ENCODE data around the gene EYA2.
"Not testable (repeated sequence)": the region's sequence is repeated elsewhere in the genome, so short reads cannot be mapped to it uniquely, and the experiment has no call there.

EYA2 gene, protein sequence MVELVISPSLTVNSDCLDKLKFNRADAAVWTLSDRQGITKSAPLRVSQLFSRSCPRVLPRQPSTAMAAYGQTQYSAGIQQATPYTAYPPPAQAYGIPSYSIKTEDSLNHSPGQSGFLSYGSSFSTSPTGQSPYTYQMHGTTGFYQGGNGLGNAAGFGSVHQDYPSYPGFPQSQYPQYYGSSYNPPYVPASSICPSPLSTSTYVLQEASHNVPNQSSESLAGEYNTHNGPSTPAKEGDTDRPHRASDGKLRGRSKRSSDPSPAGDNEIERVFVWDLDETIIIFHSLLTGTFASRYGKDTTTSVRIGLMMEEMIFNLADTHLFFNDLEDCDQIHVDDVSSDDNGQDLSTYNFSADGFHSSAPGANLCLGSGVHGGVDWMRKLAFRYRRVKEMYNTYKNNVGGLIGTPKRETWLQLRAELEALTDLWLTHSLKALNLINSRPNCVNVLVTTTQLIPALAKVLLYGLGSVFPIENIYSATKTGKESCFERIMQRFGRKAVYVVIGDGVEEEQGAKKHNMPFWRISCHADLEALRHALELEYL

DNA sequence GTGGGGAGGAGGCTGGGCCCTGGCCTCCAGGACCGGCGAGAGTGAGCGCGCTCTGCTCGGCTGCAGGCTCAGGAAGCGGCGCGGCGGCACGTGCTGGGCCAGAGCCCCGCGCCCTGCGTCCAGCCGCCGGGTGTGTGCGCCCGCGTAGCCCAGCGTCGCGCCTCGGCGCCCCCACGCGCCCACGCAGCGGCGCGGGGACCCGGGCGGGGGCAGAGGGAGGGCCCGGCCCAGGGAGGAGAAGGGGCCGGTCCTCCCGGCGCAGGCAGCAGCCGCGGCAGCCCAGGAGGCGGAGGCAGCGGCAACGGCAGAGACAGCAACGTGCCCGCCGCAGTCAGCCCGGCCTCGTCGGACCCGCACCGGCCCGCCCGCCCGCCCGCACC is at the start of gene EYA2:
Gene EYA2 (plus strand): TSS at position 265 of the 380 bp plus-strand sequence. CDS start 95,168 bp downstream, outside the sequence.
- DNase-seq (ENCODE audit: low read depth) = no peak

DNA sequence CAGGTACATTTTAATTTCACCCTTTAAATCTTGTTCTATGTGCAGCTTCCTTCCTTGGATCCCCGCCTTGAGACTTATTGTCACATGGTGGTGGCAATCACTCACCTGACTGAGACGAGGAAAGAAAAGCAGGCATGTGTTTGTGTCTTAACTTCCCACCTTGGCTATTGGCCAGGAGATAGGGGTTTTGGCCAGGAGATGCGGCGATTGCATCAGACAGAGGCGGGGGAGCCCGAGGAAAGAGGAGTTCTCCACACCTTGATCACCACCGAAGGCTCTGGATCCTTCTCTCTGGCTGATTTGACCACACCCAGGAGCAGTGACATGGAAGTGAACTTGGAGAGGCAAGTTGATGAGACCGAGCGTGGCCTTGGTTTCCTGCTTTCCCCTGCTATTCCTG is 49.7 kb upstream of the EYA2 start:
- no peak for DNase-seq (ENCODE audit: low read depth)

DNA sequence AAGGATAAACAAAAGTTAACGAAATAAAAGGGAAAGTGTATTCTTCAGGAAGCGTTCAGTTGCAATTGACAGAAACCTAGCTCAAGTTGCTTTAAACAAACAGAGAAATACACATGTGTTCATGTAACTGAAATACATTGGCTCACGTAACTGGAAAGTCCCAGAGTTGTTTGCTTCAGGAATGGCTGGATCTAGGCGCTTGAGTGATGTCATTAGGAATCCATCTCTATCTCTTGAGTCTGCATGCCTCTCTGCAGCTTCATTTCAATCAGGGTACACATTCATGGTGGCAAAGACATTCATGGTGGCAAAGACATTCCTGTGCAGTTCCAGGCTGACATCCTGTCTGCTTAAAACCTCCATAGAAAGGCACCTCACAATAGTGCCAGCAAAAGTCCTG is 45.4 kb upstream of the EYA2 start:
- DNase-seq (ENCODE audit: low read depth) = no peak

DNA sequence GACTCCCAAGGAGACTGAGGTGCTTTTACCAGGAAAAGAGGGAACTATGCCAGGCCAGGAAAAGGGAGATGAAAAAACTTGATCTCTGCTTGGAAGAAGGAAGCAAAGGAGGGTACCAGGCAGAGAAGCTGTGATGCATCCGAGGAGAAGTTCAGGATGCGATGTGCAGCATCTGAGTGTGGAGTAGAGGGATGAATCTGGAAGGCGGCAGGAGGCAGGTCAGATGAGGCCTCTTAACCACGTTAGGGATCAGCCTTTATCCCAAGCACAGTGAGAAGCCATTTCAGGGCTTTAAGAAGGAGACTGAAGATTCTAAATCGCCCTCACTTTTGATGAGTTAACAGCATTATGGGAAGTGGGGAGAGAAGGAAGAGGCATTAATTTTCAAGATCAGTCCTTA is 44.9 kb upstream of the EYA2 start:
- no peak for DNase-seq (ENCODE audit: low read depth)

DNA sequence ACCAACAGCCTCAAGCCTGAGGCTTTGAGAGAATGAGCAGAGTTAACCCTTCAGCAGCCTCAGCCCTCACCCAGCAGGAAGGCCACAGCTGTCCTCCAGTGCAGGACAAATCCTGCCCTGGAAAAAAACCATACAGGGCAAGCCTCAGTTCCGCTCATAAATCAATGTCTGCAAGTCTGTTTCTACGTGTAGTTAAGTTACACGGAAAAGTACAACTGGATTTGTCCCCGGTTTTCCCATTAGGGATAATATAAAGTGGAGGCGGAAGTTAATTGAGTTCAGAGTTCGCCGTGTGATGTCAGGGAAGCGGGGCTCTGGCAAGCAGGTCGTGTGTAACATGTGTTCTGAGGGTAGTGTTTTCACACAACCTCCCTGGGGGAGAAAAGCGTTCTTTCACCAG is 44.2 kb upstream of the EYA2 start:
- no peak for DNase-seq (ENCODE audit: low read depth)

DNA sequence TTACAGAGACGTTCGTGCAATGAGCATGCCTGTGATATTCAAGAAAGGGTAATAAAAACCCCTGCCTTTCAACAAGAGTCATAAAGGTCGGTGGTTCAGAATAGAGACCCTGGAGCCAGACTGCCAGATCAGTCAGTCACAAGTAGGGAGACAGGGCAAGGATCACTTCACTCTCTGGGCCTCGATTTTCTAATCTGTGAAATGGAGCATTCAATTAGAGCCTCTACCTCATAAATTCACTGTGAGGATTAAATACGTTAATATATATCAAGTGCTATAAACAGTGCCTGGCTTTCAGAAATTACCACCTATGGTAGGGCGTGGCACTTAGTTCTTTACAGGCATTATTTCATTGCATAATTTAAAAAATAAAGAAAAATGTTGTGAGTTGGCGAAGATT is 43.7 kb upstream of the EYA2 start:
- DNase-seq (ENCODE audit: low read depth) = no peak

DNA sequence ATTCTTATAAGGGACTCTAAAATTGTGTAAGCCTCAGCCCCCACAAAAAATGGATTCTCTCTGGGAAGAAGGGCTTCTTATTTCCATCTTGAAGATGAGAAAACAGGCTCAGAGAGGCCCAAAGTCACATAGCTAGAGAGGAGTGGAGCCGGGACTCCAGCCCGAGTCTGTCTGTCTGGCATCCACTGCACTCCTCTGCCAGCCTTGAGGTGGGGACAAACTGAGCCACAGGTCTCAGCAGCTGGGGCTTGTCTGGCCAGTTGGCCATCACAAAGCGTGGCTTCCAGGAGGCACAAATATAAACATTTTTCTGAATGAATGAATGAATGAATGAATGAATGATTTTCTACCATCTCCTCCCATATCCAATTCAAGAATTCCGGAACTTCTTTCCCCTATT is 42.9 kb upstream of the EYA2 start:
- no peak for DNase-seq (ENCODE audit: low read depth)

DNA sequence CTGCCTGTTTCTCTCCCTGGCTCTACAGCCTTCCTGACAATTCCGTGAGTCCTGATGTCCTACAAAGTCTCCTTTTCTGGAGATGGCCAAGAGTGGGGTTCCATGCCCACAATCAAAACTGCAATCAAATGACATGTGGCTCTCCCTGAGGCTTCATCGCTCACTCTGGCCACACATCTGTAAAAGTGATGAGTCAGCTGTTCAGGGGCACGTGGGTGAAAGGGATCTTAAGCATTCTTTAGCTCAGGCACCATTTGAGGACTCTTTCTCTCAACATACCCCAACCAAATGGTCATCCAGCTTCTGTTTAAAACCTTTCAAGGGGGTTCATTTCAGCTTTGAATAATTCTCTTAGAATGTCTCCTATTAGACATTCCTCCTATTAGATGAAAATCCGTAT is 42.3 kb upstream of the EYA2 start:
- DNase-seq (ENCODE audit: low read depth) = no peak

DNA sequence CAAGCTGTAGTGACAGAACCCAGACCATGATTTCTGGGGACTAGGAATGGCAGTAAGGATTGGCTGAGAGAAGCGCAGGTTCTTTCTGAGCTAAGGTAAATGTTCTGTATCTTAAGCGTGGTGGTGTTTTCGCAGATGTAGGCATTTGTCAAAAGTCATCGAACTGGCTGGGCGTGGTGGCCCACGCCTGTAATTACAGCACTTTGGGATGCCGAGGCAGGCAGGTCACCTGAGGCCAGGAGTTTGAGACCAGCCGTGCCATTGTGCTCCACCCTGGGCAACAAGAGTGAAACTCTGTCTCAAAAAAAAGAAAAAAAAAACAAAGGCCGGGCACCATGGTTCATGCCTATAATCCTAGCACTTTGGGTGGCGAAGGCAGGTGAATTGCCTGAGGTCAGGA is 40.7 kb upstream of the EYA2 start:
- DNase-seq (ENCODE audit: low read depth) = no peak

DNA sequence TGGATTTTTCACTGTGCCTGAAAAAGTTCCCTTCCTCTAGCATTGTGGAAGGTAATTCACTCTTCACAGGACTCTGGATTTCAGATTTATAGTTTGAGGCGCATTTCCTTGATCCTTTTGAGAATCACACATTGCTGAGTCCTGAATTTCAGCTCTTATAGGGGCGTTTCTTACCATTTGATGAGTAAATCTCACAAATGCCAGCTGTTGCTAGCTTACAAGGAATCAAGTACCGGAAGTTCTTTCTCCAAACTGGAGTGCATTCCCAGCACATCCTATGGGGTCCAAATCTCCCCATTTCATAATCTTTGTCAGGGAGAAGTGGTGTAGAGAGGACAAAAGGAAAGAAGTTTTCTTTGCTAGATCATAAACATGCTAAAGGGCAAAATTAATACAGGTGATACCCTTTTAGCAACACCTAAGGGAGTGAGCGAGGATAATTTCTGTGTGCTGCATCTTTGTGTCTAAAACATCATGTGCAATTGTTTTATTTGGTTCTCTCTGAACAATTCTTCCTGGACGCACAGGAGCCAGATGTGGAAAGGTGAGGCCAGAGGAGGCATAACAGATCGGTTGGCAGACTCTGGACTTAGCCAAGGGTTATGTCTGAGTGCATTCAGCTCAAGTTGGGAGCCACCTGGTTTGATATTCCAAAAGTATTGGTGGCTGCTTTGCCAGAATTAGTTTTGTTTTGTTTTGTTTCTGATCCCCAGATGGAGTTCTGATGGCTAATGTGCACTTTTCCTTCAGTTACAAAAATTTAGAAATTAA is 37.4 kb upstream of the EYA2 start:
- no peak for DNase-seq (ENCODE audit: low read depth)

DNA sequence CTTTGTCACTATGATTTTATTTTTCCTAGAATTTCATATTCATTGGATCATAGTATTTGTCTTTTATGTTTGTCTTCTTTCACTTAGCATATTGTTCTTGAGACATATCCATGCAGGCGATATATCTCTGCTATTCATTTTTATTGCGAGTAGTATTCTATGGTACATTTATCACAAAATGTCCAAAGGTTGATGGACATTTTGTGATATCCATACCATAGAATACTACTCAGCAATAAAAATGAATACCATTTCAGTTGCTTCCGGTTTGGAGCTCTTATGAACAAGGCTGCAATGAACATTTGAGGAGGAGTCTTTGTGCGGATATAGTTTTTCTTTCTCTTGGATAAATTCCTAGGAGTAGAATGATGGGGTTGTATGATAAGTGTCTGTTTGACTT is 28.8 kb upstream of the EYA2 start:
- DNase-seq (ENCODE audit: low read depth) = no peak

DNA sequence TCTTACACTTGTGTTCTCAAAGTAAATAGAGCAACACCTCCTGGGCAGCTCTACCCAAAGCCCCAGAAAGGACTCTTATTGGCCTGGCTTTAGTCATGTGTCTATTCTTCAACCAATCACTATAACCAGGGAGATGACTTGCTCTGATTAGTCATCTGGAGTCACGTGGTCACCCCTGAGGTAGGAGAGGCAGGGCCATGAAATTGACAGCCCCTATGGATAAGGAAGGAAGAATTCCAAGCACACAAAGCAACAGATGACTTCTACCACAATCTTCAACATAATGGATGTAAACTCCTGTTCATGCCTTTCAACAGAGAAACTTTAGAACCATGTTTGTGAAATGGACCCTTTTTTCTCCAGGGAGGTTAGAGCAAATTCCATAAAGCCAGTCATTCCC is 24.6 kb upstream of the EYA2 start:
- no peak for DNase-seq (ENCODE audit: low read depth)

DNA sequence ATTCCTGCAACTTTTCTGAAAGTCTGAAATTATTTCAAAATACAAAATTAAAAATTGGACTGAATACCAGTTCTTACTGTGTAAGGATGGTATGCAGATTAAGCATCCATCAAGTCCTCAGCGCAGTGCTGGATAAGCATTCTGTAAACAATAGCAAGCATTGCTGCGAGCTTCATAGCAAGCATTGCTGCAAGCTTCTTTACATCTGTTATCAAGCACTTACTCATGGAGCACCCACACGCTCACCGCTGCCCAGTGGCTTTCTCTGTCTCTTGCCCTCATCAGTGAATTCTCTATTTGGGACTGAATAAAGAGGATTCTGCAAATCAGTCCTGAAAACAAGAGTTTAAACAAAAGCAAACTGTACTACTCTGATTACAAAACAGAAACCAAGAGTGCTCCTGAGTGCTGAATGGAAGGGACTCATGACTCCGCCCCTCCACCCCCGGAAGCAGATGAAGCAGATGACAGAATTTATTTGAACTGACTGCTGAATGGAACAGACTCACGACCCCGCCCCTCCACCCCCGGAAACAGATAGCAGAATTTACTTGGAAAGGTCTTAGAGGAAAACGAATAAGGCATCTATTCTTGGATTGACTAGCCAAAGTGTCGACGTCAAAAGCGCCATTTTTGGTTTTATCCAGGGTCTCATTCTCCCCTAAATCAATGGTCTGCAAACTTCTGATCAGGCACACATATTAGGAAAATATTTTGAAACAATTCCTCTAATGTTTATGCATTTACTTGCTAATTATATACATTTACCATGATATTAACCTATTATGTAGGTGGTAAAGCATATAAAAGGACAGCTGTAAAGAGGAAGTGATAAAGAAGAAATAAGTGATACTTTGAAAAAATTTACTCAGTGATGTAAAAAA is 22.1 kb upstream of the EYA2 start:
- no peak for DNase-seq (ENCODE audit: low read depth)

DNA sequence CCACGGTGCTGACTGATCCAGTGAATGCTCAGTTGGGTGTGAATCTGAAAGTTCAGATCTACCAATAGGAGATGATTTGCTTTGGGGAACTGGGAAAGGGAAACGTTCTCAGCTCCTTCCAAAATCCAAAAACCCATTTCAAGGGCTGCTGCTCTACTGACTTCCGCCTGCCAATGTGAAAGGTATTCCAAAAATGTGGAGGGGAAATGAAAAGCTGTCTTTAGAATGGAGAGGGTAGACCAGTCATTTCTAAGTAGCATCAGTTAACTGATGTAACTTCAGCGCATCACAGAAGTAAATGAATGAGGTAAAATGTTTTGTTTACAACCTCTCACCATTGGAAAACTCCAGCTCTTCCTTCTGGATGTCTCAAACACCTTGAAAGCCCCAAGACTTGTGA is 19.6 kb upstream of the EYA2 start:
- no peak for DNase-seq (ENCODE audit: low read depth)

DNA sequence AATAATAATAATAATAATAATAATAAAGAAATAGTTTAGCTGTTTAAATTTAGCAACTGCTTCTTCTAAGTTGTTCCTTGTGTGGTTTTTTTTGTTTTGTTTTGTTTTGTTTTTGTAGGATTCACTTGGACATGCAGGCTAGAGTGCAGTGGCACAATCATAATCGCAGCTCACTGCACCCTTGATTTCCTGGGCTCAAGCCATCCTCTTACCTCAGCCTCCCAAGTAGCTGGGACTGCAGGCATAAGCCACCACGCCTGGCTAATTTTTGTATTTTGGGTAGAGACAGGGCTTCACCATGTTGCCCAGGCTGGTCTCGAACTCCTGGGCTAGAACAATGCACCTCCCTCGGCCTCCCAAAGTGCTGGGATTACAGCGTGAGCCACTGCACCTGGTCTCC is 15.3 kb upstream of the EYA2 start:
- DNase-seq (ENCODE audit: low read depth) = no peak

DNA sequence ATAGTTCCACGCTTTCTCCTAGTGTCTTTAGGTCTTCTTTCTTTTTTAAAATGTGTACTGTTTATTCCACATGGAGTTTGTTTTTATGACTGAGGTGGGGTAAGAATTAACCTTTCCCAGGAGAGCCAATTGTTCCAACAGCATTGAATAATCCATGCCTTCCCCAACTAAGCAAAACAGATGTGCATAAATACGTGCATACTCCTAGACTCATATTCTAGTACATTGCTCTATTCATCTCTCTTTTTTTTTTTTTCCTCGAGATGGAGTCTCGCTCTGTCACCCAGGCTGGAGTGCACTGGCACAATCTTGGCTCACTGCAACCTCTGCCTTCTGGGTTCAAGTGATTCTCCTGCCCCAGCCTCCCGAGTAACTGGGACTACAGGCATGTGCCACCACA is 14.7 kb upstream of the EYA2 start:
- DNase-seq (ENCODE audit: low read depth) = not testable (repeated sequence)

DNA sequence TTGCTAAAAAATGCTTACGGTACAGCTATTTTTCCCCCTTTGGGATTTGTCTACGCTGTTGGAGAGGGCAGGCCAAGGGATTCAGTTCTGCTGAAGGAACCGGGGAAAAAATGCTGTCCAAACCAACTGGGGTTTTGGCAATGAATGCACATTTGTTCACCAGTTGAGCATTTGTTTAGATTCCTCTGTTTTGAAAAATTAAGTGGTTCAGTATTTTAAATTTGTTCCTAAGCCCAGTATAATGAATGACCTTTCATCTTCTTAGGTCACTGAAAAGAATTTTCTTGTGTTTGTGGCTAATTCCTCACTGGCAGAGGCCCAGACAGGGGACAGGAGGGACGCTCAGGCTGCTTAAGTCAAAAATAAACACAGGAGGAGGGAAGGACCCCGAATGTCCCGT is 10.8 kb upstream of the EYA2 start:
- no peak for DNase-seq (ENCODE audit: low read depth)

DNA sequence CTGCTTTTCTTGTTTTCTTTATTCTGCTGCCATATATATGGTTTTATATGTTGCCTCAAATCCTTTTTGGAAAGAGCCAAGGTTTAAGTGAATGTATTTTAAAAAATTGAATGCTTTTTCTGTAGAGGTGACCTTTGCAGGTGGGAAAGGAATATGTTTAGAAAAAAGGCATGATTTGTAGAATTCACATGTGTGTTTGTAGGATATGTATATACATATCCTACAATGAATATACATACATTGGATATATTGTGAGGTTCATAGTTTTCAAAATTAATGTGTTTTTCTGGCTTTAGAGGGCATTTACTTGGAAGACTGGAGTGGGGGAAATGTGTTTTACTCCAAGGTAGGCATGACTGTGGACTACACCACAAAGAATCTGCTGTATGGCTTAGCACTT is 4.0 kb upstream of the EYA2 start:
- no peak for DNase-seq (ENCODE audit: low read depth)

DNA sequence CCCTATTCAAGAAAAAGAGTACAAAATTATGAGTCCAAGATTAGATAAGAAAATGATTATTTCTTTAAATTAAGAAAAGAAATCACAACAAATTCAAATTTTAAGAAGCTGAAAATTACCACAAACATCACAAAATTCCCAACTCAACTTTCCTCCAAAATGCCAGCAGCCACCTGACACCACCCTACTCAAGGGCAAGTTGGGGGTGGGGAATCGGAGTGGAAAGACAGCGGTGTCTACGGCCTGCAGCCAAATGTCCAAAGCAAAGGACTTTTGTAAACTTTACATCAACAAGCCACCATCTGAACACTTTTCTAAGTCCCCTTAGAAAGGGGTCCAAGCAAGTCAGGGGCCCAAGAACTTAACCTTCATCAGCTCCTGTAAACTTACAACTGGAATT is 1.6 kb upstream of the EYA2 start:
- no peak for DNase-seq (ENCODE audit: low read depth)

DNA sequence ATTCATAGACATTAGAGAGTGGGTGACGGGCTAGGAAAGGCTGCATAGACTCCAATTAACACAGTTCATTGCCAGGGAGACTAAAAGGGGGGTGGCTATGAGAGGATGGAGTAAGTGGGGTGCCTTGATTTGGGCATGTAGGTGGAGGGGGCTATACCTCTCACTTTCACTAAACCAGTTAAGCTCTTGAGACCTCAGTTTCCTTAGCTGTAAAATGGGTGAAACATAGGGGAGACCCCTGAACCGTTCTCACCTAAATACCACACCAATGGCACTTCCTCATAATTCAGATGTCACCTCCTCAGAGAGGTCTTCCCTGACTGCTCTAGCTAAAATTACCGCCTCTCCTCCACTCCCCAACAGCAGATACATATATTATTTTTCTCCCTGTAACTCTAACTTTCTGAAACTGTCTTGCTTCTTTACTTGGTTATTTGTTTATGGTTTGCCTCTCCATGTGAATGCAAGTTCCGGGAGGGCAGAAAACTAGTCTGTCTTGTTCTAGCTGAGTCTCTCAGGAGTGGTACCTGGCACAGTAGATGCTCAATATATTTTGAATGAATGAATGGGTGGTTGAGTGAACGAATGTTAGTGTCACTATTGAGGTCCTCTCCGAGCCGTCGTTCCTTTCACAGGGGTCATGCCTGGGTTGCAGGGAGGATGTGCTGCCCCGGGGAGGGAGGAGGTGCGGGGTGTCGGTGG is 615 bp upstream of the EYA2 start:
- DNase-seq (ENCODE audit: low read depth) = no peak

DNA sequence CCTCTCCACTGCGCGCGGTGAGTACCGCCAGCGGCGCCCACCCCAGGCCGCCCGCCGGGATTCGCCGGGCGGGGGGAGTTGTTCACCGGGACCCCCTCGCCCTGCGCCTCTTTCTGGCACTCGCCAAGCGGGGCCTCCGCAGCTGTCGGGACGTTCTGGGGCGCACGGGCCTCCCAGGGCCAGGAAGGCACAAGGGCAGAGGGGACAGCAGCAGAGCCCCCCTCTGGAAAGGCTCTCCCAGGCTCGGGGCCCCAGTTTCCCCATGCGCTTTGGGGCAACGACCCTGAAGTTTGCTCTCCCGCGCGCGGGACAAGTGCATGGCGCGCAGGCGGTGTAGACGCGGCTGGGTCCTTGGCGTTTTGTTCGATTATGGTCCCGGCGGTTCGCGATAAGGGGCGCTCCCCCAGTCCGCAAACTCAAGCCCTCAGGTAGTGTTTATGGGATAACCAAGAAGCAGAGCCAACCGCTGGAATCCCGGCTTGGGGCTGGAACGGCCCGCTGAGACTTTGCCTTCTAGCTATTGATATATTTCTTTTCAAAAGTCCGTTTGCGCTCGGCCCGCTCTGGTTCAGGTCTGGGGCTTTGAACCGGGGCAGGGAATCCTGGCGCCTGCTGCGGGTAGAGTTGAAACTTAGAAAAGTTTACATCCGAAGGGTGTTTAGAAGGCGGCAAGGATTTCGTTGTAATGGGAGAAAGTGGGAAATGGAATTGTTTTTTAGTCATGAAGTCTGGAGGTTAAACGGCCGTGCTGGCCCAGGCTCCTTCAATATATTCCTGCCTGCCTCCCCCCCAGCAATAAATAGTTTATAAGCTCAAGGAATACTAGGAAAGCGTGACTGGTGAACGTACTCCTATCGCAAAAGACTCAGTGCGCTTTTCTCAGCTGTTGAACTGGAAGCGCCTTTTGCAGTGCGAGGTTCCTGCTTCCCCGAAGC is 595 bp downstream of the EYA2 start:
- no peak for DNase-seq (ENCODE audit: low read depth)
